Thyroid gland (tissue), 4 donors: ENCODE results near the gene SLC13A3.

Experiments used
- CTCF ChIP-seq, 6 experiments: fragments of 200-600 bp in 3 of 6; fragments of 450-650 bp in 3 of 6; sonication (generic) in 3 of 6; IDR thresholded peaks; one replicate each; pipeline ENCODE4 v1.5.1; 2016 to 2019; ENCODE audit warnings: antibody characterized with exemption in 6 of 6, mild to moderate bottlenecking in 2 of 6, inconsistent platforms in 1 of 6, moderate library complexity in 1 of 6
- POLR2A ChIP-seq, 2 donors: fragments of 450-650 bp; IDR thresholded peaks; one replicate each; pipeline ENCODE4 v1.6.1; 2017; ENCODE audit warnings: antibody characterized with exemption in 2 of 2, mild to moderate bottlenecking in 2 of 2, moderate library complexity in 1 of 2

GRCh38 chr20:46665602-46666001 lies 14.3 kb upstream of the SLC13A3 start:
- TF ChIP-seq CTCF (IDR thresholded peaks at IDR 0.05) (no peak), POLR2A (IDR thresholded peaks at IDR 0.05) (no peak)
